Esophagus muscularis mucosa (tissue), 3 donors: Measurements from ENCODE around the gene UPP2.

Experiments
- CTCF ChIP-seq, 3 experiments: fragments of 200-600 bp in 2 of 3; fragments of 450-650 bp in 1 of 3; sonication (generic) in 2 of 3; IDR thresholded peaks; one replicate each; pipeline ENCODE4 v1.5.1; 2017 to 2019; ENCODE audit warnings: antibody characterized with exemption in 3 of 3, mild to moderate bottlenecking in 2 of 3, moderate library complexity in 1 of 3
- POLR2A ChIP-seq: fragments of 450-650 bp; IDR thresholded peaks from one replicate; pipeline ENCODE4 v1.6.1; 2017; ENCODE audit warnings: antibody characterized with exemption, moderate library complexity, mild to moderate bottlenecking, low read depth

GRCh38 chr2:158095269-158095668, 6.4 kb upstream of the UPP2 start:
- TF ChIP-seq CTCF (IDR thresholded peaks at IDR 0.05) (no peak), POLR2A (no peak)
